Skeletal muscle satellite cell (primary cell): ENCODE measurements around the gene RNF149. TPM values are rescaled to one million over a fixed set of nuclear protein-coding genes. Genes with fewer than 3 reads are reported as not detected.
"Not testable (repeated sequence)": the region's sequence is repeated elsewhere in the genome, so short reads cannot be mapped to it uniquely, and the experiment has no call there.

Source experiments
- H3K27me3 ChIP-seq: 2 replicates; pipeline ENCODE4 v1.7.0; 2013; ENCODE audit warnings: low read length; ENCODE audit not compliant: control insufficient read depth, insufficient read depth
- H3K36me3 ChIP-seq: 2 replicates; pipeline ENCODE4 v1.7.0; 2013; ENCODE audit warnings: mild to moderate bottlenecking, control low read depth, low read length; ENCODE audit not compliant: insufficient read depth
- H3K4me1 ChIP-seq: 2 replicates; pipeline ENCODE4 v1.7.0; 2013; ENCODE audit warnings: low read length; ENCODE audit not compliant: control insufficient read depth, insufficient read depth
- H3K4me2 ChIP-seq: 2 replicates; pipeline ENCODE4 v1.7.0; 2013; ENCODE audit warnings: mild to moderate bottlenecking, low read length
- H3K4me3 ChIP-seq: 2 replicates; pipeline ENCODE4 v1.7.0; 2013; ENCODE audit warnings: low read length
- H3K9ac ChIP-seq: 2 replicates; pipeline ENCODE4 v1.7.0; 2013; ENCODE audit warnings: mild to moderate bottlenecking, low read depth, low read length, moderate library complexity
- H3K9me3 ChIP-seq: replicated peaks from 2 replicates; pipeline ENCODE4 v1.7.0; 2013; ENCODE audit warnings: mild to moderate bottlenecking, control low read depth, low read length
- total RNA-seq: library from RNA; depleted of rRNA; stranded (reverse); fragments of >200 nt; gene quantifications from 2 replicates; pipeline ENCODE4 v1.2.3, GENCODE V29; 2012; rRNA removed

RNF149 gene
- 60.7 and 69.5 TPM in 2 replicates for total RNA-seq

- Histone ChIP-seq H3K4me2 (peak within 1 kb of the TSS; percentile 87), H3K4me1 (peaks cover 27% of the 10 kb centered on the region), H3K36me3 (no peaks in the 10 kb centered on the region), H3K27me3 (no peaks in the 10 kb centered on the region), H3K9ac (peak within 1 kb of the TSS; percentile 96), H3K9me3 (no peaks in the 10 kb centered on the region), H3K4me3 (peak within 1 kb of the TSS; percentile 95)
These were observed at the start of gene RNF149 for GRCh38 chr2:101308432-101309210. Gene RNF149 (minus strand): TSS chr2:101308701. CDS start chr2:101308588, 113 bp downstream.

- no peaks in the 10 kb centered on the region for H3K36me3 ChIP-seq
- peaks cover 19% of the 10 kb centered on the region for H3K4me1 ChIP-seq
- no peaks in the 10 kb centered on the region for H3K9me3 ChIP-seq
- no peak overlapping the region for H3K9ac ChIP-seq
- peaks cover 10% of the 10 kb centered on the region for H3K27me3 ChIP-seq
- no peak overlapping the region for H3K4me2 ChIP-seq
- H3K4me3 ChIP-seq, result no peak overlapping the region
These were observed 48.9 kb upstream of the RNF149 start for GRCh38 chr2:101357376-101357775.

- Histone ChIP-seq H3K4me3 (no peak overlapping the region), H3K9ac (no peak overlapping the region), H3K36me3 (no peaks in the 10 kb centered on the region), H3K27me3 (peaks cover 6% of the 10 kb centered on the region), H3K9me3 (no peaks in the 10 kb centered on the region), H3K4me2 (no peak overlapping the region), H3K4me1 (peaks cover 19% of the 10 kb centered on the region)
These were observed 48.0 kb upstream of the RNF149 start for GRCh38 chr2:101356521-101356920.

GRCh38 chr2:101356055-101356454 lies 47.6 kb upstream of the RNF149 start:
- H3K4me3 ChIP-seq, result no peak overlapping the region
- peaks cover 19% of the 10 kb centered on the region for H3K4me1 ChIP-seq

GRCh38 chr2:101355401-101356054 lies 47.0 kb upstream of the RNF149 start:
- Histone ChIP-seq H3K4me2 (no peak overlapping the region), H3K9me3 (no peaks in the 10 kb centered on the region), H3K36me3 (no peaks in the 10 kb centered on the region), H3K4me1 (peaks cover 21% of the 10 kb centered on the region), H3K9ac (no peak overlapping the region), H3K27me3 (no peaks in the 10 kb centered on the region), H3K4me3 (no peak overlapping the region)

More at GRCh38 chr2:101356055-101356454, 47.6 kb upstream of the RNF149 start:
- Histone ChIP-seq H3K27me3 (peaks cover under 1% of the 10 kb centered on the region), H3K4me2 (no peak overlapping the region), H3K9me3 (no peaks in the 10 kb centered on the region), H3K9ac (no peak overlapping the region), H3K36me3 (no peaks in the 10 kb centered on the region)

GRCh38 chr2:101354420-101355311 lies 46.2 kb upstream of the RNF149 start:
- Histone ChIP-seq H3K4me2 (no peak overlapping the region), H3K4me1 (peaks cover 23% of the 10 kb centered on the region), H3K9ac (no peak overlapping the region), H3K36me3 (no peaks in the 10 kb centered on the region), H3K27me3 (no peaks in the 10 kb centered on the region), H3K9me3 (no peaks in the 10 kb centered on the region), H3K4me3 (no peak overlapping the region)

GRCh38 chr2:101352631-101353030 lies 44.1 kb upstream of the RNF149 start:
- not testable (repeated sequence) for H3K4me3 ChIP-seq, H3K27me3 ChIP-seq, H3K4me2 ChIP-seq, H3K9ac ChIP-seq, H3K36me3 ChIP-seq, H3K9me3 ChIP-seq
- H3K4me1 ChIP-seq, result peaks cover 22% of the 10 kb centered on the region

- Histone ChIP-seq H3K9ac (no peak overlapping the region), H3K4me2 (no peak overlapping the region), H3K27me3 (no peaks in the 10 kb centered on the region), H3K4me1 (peaks cover 10% of the 10 kb centered on the region), H3K4me3 (no peak overlapping the region), H3K9me3 (no peaks in the 10 kb centered on the region), H3K36me3 (no peaks in the 10 kb centered on the region)
These were observed 42.7 kb upstream of the RNF149 start for GRCh38 chr2:101351207-101351606.

GRCh38 chr2:101349893-101350662 lies 41.6 kb upstream of the RNF149 start:
- no peaks in the 10 kb centered on the region for H3K36me3 ChIP-seq
- H3K4me3 ChIP-seq, result no peak overlapping the region
- H3K9me3 ChIP-seq, result no peaks in the 10 kb centered on the region
- H3K4me2 ChIP-seq, result no peak overlapping the region
- no peaks in the 10 kb centered on the region for H3K27me3 ChIP-seq
- H3K4me1 ChIP-seq, result peaks cover 5% of the 10 kb centered on the region
- no peak overlapping the region for H3K9ac ChIP-seq

GRCh38 chr2:101348883-101349282 lies 40.4 kb upstream of the RNF149 start:
- Histone ChIP-seq H3K4me2 (no peak overlapping the region), H3K36me3 (no peaks in the 10 kb centered on the region), H3K4me3 (no peak overlapping the region), H3K9me3 (no peaks in the 10 kb centered on the region), H3K9ac (no peak overlapping the region), H3K27me3 (no peaks in the 10 kb centered on the region), H3K4me1 (peaks cover 5% of the 10 kb centered on the region)
